Measurements from ENCODE around the gene MT1H. TPM values are rescaled to one million over a fixed set of nuclear protein-coding genes. Genes with fewer than 3 reads are reported as not detected.
A peak's percentile ranks its signal among the peaks of the same experiment; 100 is the strongest.

MT1H gene
- total RNA-seq, 1 experiment from 2014 or later, result not detected

- H3K4me1 ChIP-seq (replicated peaks; ENCODE audit: insufficient read depth), result peaks cover 14% of the 10 kb centered on the region
- no peaks in the 10 kb centered on the region for H3K27me3 ChIP-seq (ENCODE audit: insufficient read depth, low read depth)
- no peaks in the 10 kb centered on the region for H3K36me3 ChIP-seq (ENCODE audit: low read depth)
- CTCF ChIA-PET, result no interaction called here
- POLR2A ChIA-PET (ENCODE audit: unreplicated experiment), result no interaction called here
- no TSS peak for BruUV-seq (replicated peaks)
- H3K4me2 ChIP-seq, result no peak overlapping the region
- TF ChIP-seq CTCF (conservative IDR thresholded peaks at IDR 0.05) (no peak), EZH2 (IDR thresholded peaks at IDR 0.05; ENCODE audit: low read depth) (no peak)
- intact Hi-C loops (cut with micrococcal nuclease; ENCODE audit: unreplicated experiment), result no loop called here
- H2AFZ ChIP-seq, result no peak overlapping the region
- H3K9me2 ChIP-seq (ENCODE audit: insufficient read depth), result no peaks in the 10 kb centered on the region
- H3K27ac ChIP-seq, result no peak overlapping the region
- DNase-seq, result no peak
- no peaks in the 10 kb centered on the region for H3K9me3 ChIP-seq (ENCODE audit: insufficient read depth, low read depth)
- peaks cover 21% of the 10 kb centered on the region for H3F3A ChIP-seq (ENCODE audit: insufficient read depth, low read depth)
- H3K79me2 ChIP-seq (ENCODE audit: low read depth), result no peaks in the 10 kb centered on the region
- H3K4me3 ChIP-seq, result no peak overlapping the region
- H4K20me1 ChIP-seq (ENCODE audit: insufficient read depth), result no peaks in the 10 kb centered on the region
These were observed 6.1 kb downstream of the MT1H start for GRCh38 chr16:56675685-56676210.

GRCh38 chr16:56677474-56677873 lies 7.9 kb downstream of the MT1H start:
- Histone ChIP-seq H3K27ac (no peak overlapping the region), H3K9me3 (ENCODE audit: insufficient read depth, low read depth) (no peaks in the 10 kb centered on the region), H3K36me3 (ENCODE audit: low read depth) (no peaks in the 10 kb centered on the region), H3K27me3 (ENCODE audit: insufficient read depth, low read depth) (no peaks in the 10 kb centered on the region), H3K9me2 (ENCODE audit: insufficient read depth) (no peaks in the 10 kb centered on the region), H3K79me2 (ENCODE audit: low read depth) (no peaks in the 10 kb centered on the region), H3K4me1 (replicated peaks; ENCODE audit: insufficient read depth) (peaks cover 27% of the 10 kb centered on the region), H4K20me1 (ENCODE audit: insufficient read depth) (no peaks in the 10 kb centered on the region), H3K4me2 (no peak overlapping the region), H2AFZ (no peak overlapping the region), H3K4me3 (no peak overlapping the region), H3F3A (ENCODE audit: insufficient read depth, low read depth) (peaks cover 29% of the 10 kb centered on the region)
- ChIA-PET CTCF (no interaction called here), POLR2A (ENCODE audit: unreplicated experiment) (no interaction called here)
- no TSS peak for BruUV-seq (replicated peaks)
- TF ChIP-seq CTCF (conservative IDR thresholded peaks at IDR 0.05) (no peak), EZH2 (IDR thresholded peaks at IDR 0.05; ENCODE audit: low read depth) (no peak)
- DNase-seq, result no peak
- intact Hi-C loops (cut with micrococcal nuclease; ENCODE audit: unreplicated experiment), result no loop called here

GRCh38 chr16:56679078-56679730 lies 9.6 kb downstream of the MT1H start:
- CTCF ChIA-PET, result interaction anchor here (0.6 kb wide), 1 partner anchor 22 kb away, joined by 5 read pairs; no protein-coding TSS in a partner anchor
- no peak overlapping the region for H3K4me3 ChIP-seq
- no peaks in the 10 kb centered on the region for H3K36me3 ChIP-seq (ENCODE audit: low read depth)
- intact Hi-C loops (cut with micrococcal nuclease; ENCODE audit: unreplicated experiment), result no loop called here
- peaks cover 29% of the 10 kb centered on the region for H3F3A ChIP-seq (ENCODE audit: insufficient read depth, low read depth)
- POLR2A ChIA-PET (ENCODE audit: unreplicated experiment), result interaction anchor here (0.6 to 0.7 kb wide), 3 partner anchors 10 to 228 kb away, joined by 3 to 4 read pairs (median 3); partner anchors contain the start of gene NUDT21
- H2AFZ ChIP-seq, result no peak overlapping the region
- H3K79me2 ChIP-seq (ENCODE audit: low read depth), result no peaks in the 10 kb centered on the region
- peak overlapping the region; percentile 31; the same call in 1 of the 2 replicates for H3K27ac ChIP-seq
- H4K20me1 ChIP-seq (ENCODE audit: insufficient read depth), result no peaks in the 10 kb centered on the region
- H3K4me1 ChIP-seq (replicated peaks; ENCODE audit: insufficient read depth), result peaks cover 36% of the 10 kb centered on the region
- 0 out of 2 replicates have a peak overlapping the region, but pooled peaks have one; percentile 34 for H3K4me2 ChIP-seq
- H3K9me2 ChIP-seq (ENCODE audit: insufficient read depth), result no peaks in the 10 kb centered on the region
- DNase-seq, result no peak
- H3K9me3 ChIP-seq (ENCODE audit: insufficient read depth, low read depth), result no peaks in the 10 kb centered on the region
- TF ChIP-seq EZH2 (IDR thresholded peaks at IDR 0.05; ENCODE audit: low read depth), result no peak
- no peak for TF ChIP-seq CTCF (conservative IDR thresholded peaks at IDR 0.05)
- no TSS peak for BruUV-seq (replicated peaks)
- no peaks in the 10 kb centered on the region for H3K27me3 ChIP-seq (ENCODE audit: insufficient read depth, low read depth)

Data from PC-9 (cell line).